Uterus (tissue), 2 donors: ENCODE measurements around the gene CCL21.

Experiments used
- CTCF ChIP-seq, 4 experiments: fragments of 200-600 bp in 2 of 4; fragments of 450-650 bp in 2 of 4; sonication (generic) in 2 of 4; IDR thresholded peaks; one replicate each; pipeline ENCODE4 v1.5.1; 2016 to 2019; ENCODE audit warnings: antibody characterized with exemption in 4 of 4, mild to moderate bottlenecking in 2 of 4, moderate library complexity in 1 of 4
- POLR2A ChIP-seq, 2 donors: fragments of 450-650 bp; IDR thresholded peaks; one replicate each; pipeline ENCODE4 v1.6.1; 2016; ENCODE audit warnings: antibody characterized with exemption in 2 of 2, mild to moderate bottlenecking in 1 of 2, moderate library complexity in 1 of 2

- TF ChIP-seq CTCF (IDR thresholded peaks at IDR 0.05) (no peak), POLR2A (IDR thresholded peaks at IDR 0.05) (no peak)
Measured at GRCh38 chr9:34715639-34716215, 5.8 kb upstream of the CCL21 start.
